ENCODE results near the gene APOL5. TPM values are rescaled to one million over a fixed set of nuclear protein-coding genes. Genes with fewer than 3 reads are reported as not detected.

Gene APOL5
- total RNA-seq, 1 donor from 2014 or later: not detected

- Histone ChIP-seq H3K27me3 (ENCODE audit: insufficient read depth, low read length) (peaks cover 3% of the 10 kb centered on the region), H3K4me3 (ENCODE audit: insufficient read depth, low read depth, low read length) (no peak overlapping the region), H3K9ac (ENCODE audit: low read length) (no peak overlapping the region), H3K36me3 (ENCODE audit: insufficient read depth, low read length) (no peaks in the 10 kb centered on the region), H3K4me2 (ENCODE audit: low read length) (no peak overlapping the region), H4K20me1 (ENCODE audit: insufficient read depth, low read length) (no peaks in the 10 kb centered on the region), H3K9me3 (ENCODE audit: insufficient read depth, low read depth, low read length) (no peaks in the 10 kb centered on the region), H2AFZ (ENCODE audit: low read depth, low read length) (no peak overlapping the region), H3K27ac (ENCODE audit: low read depth, low read length) (no peak overlapping the region), H3K4me1 (ENCODE audit: insufficient read depth, low read length) (no peaks in the 10 kb centered on the region), H3K79me2 (ENCODE audit: insufficient read depth, low read length) (no peaks in the 10 kb centered on the region)
- H3K9me3 Mint-ChIP-seq (ENCODE audit: unreplicated experiment): peaks cover 5% of the 10 kb centered on the region
- DNase-seq (ENCODE audit: low read depth) (no peak), FAIRE-seq (no peak)
- no peak overlapping the region for H3K27ac Mint-ChIP-seq (ENCODE audit: unreplicated experiment)
- peaks cover 18% of the 10 kb centered on the region for H3K27me3 Mint-ChIP-seq (ENCODE audit: low read depth, unreplicated experiment)
- no peaks in the 10 kb centered on the region for H3K4me1 Mint-ChIP-seq (ENCODE audit: low read depth, unreplicated experiment)
- H3K4me3 Mint-ChIP-seq (ENCODE audit: unreplicated experiment): no peak overlapping the region
- H3K36me3 Mint-ChIP-seq (ENCODE audit: low read depth, unreplicated experiment): no peaks in the 10 kb centered on the region
- TF ChIP-seq CTCF (IDR thresholded peaks at IDR 0.05; ENCODE audit: insufficient read depth, low read depth, low read length): no peak
- no peak for TF ChIP-seq EZH2 (IDR thresholded peaks at IDR 0.05; ENCODE audit: insufficient read depth, low read length)
Observed at GRCh38 chr22:35687461-35687860, 30.2 kb upstream of the APOL5 start.

- Mint-ChIP-seq H3K27ac (ENCODE audit: unreplicated experiment) (no peak overlapping the region), H3K4me3 (ENCODE audit: unreplicated experiment) (no peak overlapping the region), H3K36me3 (ENCODE audit: low read depth, unreplicated experiment) (no peaks in the 10 kb centered on the region), H3K27me3 (ENCODE audit: low read depth, unreplicated experiment) (peaks cover 17% of the 10 kb centered on the region), H3K9me3 (ENCODE audit: unreplicated experiment) (peaks cover 7% of the 10 kb centered on the region), H3K4me1 (ENCODE audit: low read depth, unreplicated experiment) (no peaks in the 10 kb centered on the region)
- no peak for DNase-seq (ENCODE audit: low read depth)
- Histone ChIP-seq H3K36me3 (ENCODE audit: insufficient read depth, low read length) (no peaks in the 10 kb centered on the region), H4K20me1 (ENCODE audit: insufficient read depth, low read length) (no peaks in the 10 kb centered on the region), H3K4me1 (ENCODE audit: insufficient read depth, low read length) (no peaks in the 10 kb centered on the region), H3K27ac (ENCODE audit: low read depth, low read length) (no peak overlapping the region), H3K9me3 (ENCODE audit: insufficient read depth, low read depth, low read length) (no peaks in the 10 kb centered on the region), H3K79me2 (ENCODE audit: insufficient read depth, low read length) (no peaks in the 10 kb centered on the region), H2AFZ (ENCODE audit: low read depth, low read length) (no peak overlapping the region), H3K4me2 (ENCODE audit: low read length) (no peak overlapping the region), H3K4me3 (ENCODE audit: insufficient read depth, low read depth, low read length) (no peak overlapping the region), H3K27me3 (ENCODE audit: insufficient read depth, low read length) (peaks cover 3% of the 10 kb centered on the region), H3K9ac (ENCODE audit: low read length) (no peak overlapping the region)
- TF ChIP-seq CTCF (IDR thresholded peaks at IDR 0.05; ENCODE audit: insufficient read depth, low read depth, low read length) (no peak), EZH2 (IDR thresholded peaks at IDR 0.05; ENCODE audit: insufficient read depth, low read length) (no peak)
- FAIRE-seq: no peak
Observed at GRCh38 chr22:35688913-35689675, 28.6 kb upstream of the APOL5 start.

- H3K27me3 ChIP-seq (ENCODE audit: insufficient read depth, low read length): peaks cover 2% of the 10 kb centered on the region
- TF ChIP-seq EZH2 (IDR thresholded peaks at IDR 0.05; ENCODE audit: insufficient read depth, low read length) (no peak), CTCF (IDR thresholded peaks at IDR 0.05; ENCODE audit: insufficient read depth, low read depth, low read length) (no peak)
- H3K27ac ChIP-seq (ENCODE audit: low read depth, low read length): no peak overlapping the region
- Mint-ChIP-seq H3K27me3 (ENCODE audit: low read depth, unreplicated experiment) (peaks cover 16% of the 10 kb centered on the region), H3K4me3 (ENCODE audit: unreplicated experiment) (no peak overlapping the region), H3K4me1 (ENCODE audit: low read depth, unreplicated experiment) (no peaks in the 10 kb centered on the region), H3K27ac (ENCODE audit: unreplicated experiment) (no peak overlapping the region), H3K9me3 (ENCODE audit: unreplicated experiment) (peaks cover 9% of the 10 kb centered on the region), H3K36me3 (ENCODE audit: low read depth, unreplicated experiment) (no peaks in the 10 kb centered on the region)
- DNase-seq (ENCODE audit: low read depth) (no peak), FAIRE-seq (no peak)
- H3K4me3 ChIP-seq (ENCODE audit: insufficient read depth, low read depth, low read length): no peak overlapping the region
- H3K4me1 ChIP-seq (ENCODE audit: insufficient read depth, low read length): no peaks in the 10 kb centered on the region
- no peak overlapping the region for H3K9ac ChIP-seq (ENCODE audit: low read length)
- no peaks in the 10 kb centered on the region for H3K9me3 ChIP-seq (ENCODE audit: insufficient read depth, low read depth, low read length)
- H3K4me2 ChIP-seq (ENCODE audit: low read length): no peak overlapping the region
- H4K20me1 ChIP-seq (ENCODE audit: insufficient read depth, low read length): no peaks in the 10 kb centered on the region
- no peak overlapping the region for H2AFZ ChIP-seq (ENCODE audit: low read depth, low read length)
- H3K79me2 ChIP-seq (ENCODE audit: insufficient read depth, low read length): no peaks in the 10 kb centered on the region
- no peaks in the 10 kb centered on the region for H3K36me3 ChIP-seq (ENCODE audit: insufficient read depth, low read length)
Observed at GRCh38 chr22:35690001-35690400, 27.7 kb upstream of the APOL5 start.

Measured in astrocyte (in vitro differentiated cells and primary cell).